ENCODE data around the gene YIPF6. TPM values are rescaled to one million over a fixed set of nuclear protein-coding genes. Genes with fewer than 3 reads are reported as not detected.
"Not testable (repeated sequence)": the region's sequence is repeated elsewhere in the genome, so short reads cannot be mapped to it uniquely, and the experiment has no call there.

YIPF6 gene
- polyA plus RNA-seq, 1 experiment = 38.5 TPM

DNA sequence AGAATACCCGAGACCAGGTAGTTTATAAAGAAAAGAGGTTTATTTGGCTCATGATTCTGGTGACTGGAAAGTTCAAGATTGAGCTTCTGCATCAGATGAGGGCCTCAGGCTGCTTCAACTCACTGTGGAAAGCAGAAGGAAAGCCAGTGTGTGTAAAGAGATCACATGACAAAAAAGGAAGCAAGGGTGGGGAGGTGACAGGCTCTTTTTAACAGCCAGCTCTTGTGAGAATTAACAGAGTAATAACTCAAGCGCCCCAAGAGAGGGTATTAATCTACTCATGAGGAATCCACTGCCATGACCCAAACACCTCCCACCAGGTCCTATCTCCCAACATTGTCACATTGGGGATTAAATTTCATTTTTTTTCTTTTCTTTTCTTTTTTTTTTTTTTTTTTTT is 6.3 kb upstream of the YIPF6 start:
- Histone ChIP-seq H3K27me3 (ENCODE audit: control insufficient read depth, insufficient read depth, low read length) (no peaks in the 10 kb centered on the region), H3K9me3 (ENCODE audit: control insufficient read depth, insufficient read depth, low read length) (no peaks in the 10 kb centered on the region), H3K4me3 (ENCODE audit: low read depth, low read length) (no peak overlapping the region), H3K27ac (ENCODE audit: low read depth, low read length) (no peak overlapping the region)
- ChIA-PET POLR2A (no interaction called here), CTCF (interaction anchor here (0.9 kb wide), 1 partner anchor 296 kb away, joined by 4 read pairs; no protein-coding TSS in a partner anchor)
- TF ChIP-seq, protein P1, sequence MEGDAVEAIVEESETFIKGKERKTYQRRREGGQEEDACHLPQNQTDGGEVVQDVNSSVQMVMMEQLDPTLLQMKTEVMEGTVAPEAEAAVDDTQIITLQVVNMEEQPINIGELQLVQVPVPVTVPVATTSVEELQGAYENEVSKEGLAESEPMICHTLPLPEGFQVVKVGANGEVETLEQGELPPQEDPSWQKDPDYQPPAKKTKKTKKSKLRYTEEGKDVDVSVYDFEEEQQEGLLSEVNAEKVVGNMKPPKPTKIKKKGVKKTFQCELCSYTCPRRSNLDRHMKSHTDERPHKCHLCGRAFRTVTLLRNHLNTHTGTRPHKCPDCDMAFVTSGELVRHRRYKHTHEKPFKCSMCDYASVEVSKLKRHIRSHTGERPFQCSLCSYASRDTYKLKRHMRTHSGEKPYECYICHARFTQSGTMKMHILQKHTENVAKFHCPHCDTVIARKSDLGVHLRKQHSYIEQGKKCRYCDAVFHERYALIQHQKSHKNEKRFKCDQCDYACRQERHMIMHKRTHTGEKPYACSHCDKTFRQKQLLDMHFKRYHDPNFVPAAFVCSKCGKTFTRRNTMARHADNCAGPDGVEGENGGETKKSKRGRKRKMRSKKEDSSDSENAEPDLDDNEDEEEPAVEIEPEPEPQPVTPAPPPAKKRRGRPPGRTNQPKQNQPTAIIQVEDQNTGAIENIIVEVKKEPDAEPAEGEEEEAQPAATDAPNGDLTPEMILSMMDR (IDR thresholded peaks at IDR 0.05; ENCODE audit: low read depth, low read length) = no peak
- no peak for DNase-seq (ENCODE audit: low read depth, low spot score)

DNA sequence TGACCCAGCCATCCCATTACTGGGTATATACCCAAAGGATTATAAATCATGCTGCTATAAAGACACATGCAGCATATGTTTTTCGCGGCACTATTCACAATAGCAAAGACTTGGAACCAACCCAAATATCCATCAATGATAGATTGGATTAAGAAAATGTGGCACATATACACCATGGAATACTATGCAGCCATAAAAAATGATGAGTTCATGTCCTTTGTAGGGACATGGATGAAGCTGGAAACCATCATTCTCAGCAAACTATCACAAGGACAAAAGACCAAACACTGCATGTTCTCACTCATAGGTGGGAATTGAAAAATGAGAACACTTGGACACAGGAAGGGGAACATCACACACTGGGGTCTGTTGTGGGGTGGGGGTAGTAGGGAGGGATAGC is 5.1 kb upstream of the YIPF6 start:
- POLR2A ChIA-PET = not testable (repeated sequence)

DNA sequence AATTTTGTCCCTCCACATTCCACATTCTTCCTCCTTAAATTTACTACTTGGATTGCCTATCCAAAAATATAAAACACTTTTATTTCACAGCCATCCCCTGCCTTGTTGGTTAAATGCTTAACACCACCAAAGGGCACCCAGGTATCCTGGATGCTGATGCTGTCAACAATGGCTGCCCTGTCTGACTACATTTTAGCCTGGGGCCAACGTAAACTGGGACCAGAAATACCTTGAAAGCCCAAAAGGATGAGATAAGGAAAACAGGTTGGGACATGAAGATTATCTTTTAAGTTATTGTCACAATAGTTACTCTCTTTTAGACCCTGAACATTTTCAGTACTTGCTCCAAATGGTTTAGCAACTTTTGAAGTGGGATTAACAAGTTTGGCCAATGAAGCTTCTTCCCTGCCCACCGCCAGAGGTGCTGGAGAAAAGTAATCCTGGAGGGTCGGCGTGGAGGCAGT is 775 bp upstream of the YIPF6 start:
- ChIA-PET CTCF (interaction anchor here (1.0 to 3.7 kb wide), 3 partner anchors 14 to 301 kb away, joined by 4 to 19 read pairs (median 4); no protein-coding TSS in a partner anchor), POLR2A (no interaction called here)
- H3K27ac ChIP-seq (ENCODE audit: low read depth, low read length) = peak overlapping the region; percentile 87
- DNase-seq (ENCODE audit: low read depth, low spot score) = no peak
- no peaks in the 10 kb centered on the region for H3K27me3 ChIP-seq (ENCODE audit: control insufficient read depth, insufficient read depth, low read length)
- H3K9me3 ChIP-seq (ENCODE audit: control insufficient read depth, insufficient read depth, low read length) = no peaks in the 10 kb centered on the region
- TF ChIP-seq, protein P1 (IDR thresholded peaks at IDR 0.05; ENCODE audit: low read depth, low read length) = 0 out of 2 replicates have a peak, but pooled peaks have one; percentile 14
- peak overlapping the region; percentile 79 for H3K4me3 ChIP-seq (ENCODE audit: low read depth, low read length)

More for the DNA sequence above, 5.1 kb upstream of the YIPF6 start:
- CTCF ChIA-PET; DNase-seq (ENCODE audit: low read depth, low spot score); H3K27ac ChIP-seq (ENCODE audit: low read depth, low read length); H3K9me3 ChIP-seq (ENCODE audit: control insufficient read depth, insufficient read depth, low read length); H3K27me3 ChIP-seq (ENCODE audit: control insufficient read depth, insufficient read depth, low read length); H3K4me3 ChIP-seq (ENCODE audit: low read depth, low read length): not testable (repeated sequence)

DNA sequence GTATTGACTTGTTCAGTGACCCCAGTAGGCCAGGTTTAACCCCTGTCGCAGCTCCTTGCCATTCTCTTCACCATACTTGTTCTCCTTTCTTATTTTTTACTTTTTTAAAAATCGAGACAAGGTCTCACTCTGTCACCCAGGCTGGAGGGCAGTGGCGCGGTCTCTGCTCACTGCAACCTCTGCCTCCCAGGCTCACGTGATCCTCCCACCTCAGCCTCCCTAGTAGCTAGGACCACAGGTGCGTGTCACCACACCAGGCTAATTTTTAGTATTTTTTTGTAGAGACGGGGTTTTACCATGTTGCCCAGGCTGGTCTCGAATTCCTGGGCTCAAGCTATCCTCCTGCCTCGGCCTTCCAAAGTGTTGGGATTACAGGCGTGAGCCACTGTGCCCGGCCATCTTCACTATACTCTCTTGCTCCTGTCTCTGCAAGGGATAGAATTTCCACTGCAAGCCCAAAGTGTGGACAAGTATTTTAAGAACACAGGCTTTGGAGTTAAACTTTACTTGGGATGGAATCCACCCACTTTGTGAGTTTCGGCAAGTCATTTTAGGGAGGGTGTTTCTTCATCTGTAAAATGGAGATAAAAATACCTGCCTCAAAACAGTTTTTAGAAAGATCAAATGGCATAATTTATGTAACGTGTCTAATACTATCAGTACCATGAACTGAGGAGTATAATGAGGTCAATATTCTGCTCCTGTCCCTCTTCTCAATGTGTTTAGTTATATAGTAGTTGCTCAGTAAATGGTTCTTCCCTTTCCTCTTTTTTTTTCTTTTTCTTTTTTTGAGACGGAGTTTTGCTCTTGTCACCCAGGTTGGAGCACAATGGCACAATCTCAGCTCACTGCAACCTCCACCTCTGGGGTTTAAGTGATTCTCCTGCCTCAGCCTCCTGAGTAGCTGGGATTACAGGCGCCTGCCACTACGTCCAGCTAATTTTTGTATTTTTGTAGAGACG is 973 bp downstream of the YIPF6 start:
- TF ChIP-seq, protein P1 (IDR thresholded peaks at IDR 0.05; ENCODE audit: low read depth, low read length) = no peak
- Histone ChIP-seq H3K27me3 (ENCODE audit: control insufficient read depth, insufficient read depth, low read length) (no peaks in the 10 kb centered on the region), H3K9me3 (ENCODE audit: control insufficient read depth, insufficient read depth, low read length) (no peaks in the 10 kb centered on the region), H3K4me3 (ENCODE audit: low read depth, low read length) (peak overlapping the region; percentile 79), H3K27ac (ENCODE audit: low read depth, low read length) (no peak overlapping the region)
- POLR2A ChIA-PET = no interaction called here
- DNase-seq (ENCODE audit: low read depth, low spot score) = no peak
- CTCF ChIA-PET = interaction anchor here (0.9 to 3.7 kb wide), 2 partner anchors 211 to 303 kb away, joined by 3 to 19 read pairs; no protein-coding TSS in a partner anchor

DNA sequence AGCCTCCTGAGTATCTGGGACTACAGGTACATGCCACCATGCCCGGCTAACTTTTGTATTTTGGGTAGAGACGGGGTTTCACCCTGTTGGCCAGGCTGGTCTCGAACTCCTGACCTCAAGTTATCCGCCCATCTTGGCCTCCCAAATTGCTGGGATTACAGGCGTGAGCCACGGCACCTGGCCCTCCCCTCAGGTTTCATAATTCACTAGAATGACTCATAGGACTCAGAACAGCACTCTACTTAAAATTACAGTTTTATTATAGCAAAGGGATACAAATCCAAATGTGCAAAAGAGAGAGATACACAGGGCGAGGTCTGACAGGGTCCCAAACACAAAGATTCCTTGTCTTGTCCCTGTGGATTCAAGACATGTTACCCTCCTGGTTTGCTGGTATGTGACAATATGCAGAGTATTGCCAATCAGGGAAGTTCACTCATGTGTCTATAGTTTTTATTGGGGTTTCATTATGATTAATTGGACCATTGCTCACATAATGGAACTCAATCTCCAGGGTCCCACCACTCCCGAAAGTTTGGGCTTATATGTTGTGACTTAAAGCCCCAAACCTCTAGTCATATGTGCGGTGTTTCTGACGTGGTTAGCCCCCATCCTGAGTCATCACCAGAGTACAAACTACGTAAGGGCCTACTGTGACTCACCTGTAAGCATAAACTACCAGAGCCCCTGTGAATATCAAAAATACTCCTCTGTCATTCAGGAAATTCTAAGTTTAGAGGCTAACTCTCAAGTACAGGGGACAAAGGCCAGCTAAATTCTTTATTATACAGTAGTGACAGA is 5.2 kb downstream of the YIPF6 start:
- TF ChIP-seq, protein P1 (IDR thresholded peaks at IDR 0.05; ENCODE audit: low read depth, low read length) = no peak
- ChIA-PET CTCF (no interaction called here), POLR2A (no interaction called here)
- H3K27me3 ChIP-seq (ENCODE audit: control insufficient read depth, insufficient read depth, low read length) = no peaks in the 10 kb centered on the region
- no peak overlapping the region for H3K4me3 ChIP-seq (ENCODE audit: low read depth, low read length)
- no peaks in the 10 kb centered on the region for H3K9me3 ChIP-seq (ENCODE audit: control insufficient read depth, insufficient read depth, low read length)
- peak; percentile 39 for DNase-seq (ENCODE audit: low read depth, low spot score)
- peak overlapping the region; percentile 47 for H3K27ac ChIP-seq (ENCODE audit: low read depth, low read length)
